HTERT RPE-1 (cell line): ENCODE measurements around the gene ACADS.

Experiments
- in situ Hi-C: fragments of 300-500 bp; cut with MboI; formaldehyde crosslinking; loops from 4 replicates; pipeline ENCODE4 v1.14.3; 2020; ENCODE audit warnings: low sequenced_read_pairs

Gene ACADS

DNA sequence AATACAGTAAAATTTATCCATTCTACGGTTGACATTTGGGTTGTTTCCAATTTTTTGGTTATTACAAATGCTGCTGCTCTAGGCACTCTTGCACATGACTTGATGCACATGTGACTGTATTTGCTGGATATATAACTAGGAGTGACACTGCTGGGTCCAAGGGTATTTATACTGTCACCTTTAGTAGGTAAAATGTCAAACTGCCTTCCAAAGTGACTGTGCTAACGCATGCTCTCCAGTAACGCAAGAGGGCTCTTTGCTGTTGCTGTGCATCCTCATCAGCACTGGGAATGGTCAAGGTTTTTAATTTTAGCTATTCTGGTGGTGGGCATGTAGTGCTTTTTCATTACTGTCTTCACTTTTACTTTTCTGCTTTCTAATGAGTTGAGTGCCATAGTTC, 62.3 kb downstream of the ACADS start:
- in situ Hi-C loops: no loop called here
